Neuronal stem cell (in vitro differentiated cells): ENCODE results near the gene MED27.
"Not testable (repeated sequence)": the region's sequence is repeated elsewhere in the genome, so short reads cannot be mapped to it uniquely, and the experiment has no call there.

ENCODE experiments used
- DNase-seq: peaks from one replicate; pipeline ENCODE4 v3.0.0-alpha.2; 2013; ENCODE audit warnings: low spot score
- H2AFZ ChIP-seq: one replicate; pipeline ENCODE4 v1.6.1; 2013; ENCODE audit warnings: mild to moderate bottlenecking, low read length, inconsistent platforms
- H2AK5ac ChIP-seq: 2 replicates; pipeline ENCODE4 v1.6.1; 2013; ENCODE audit warnings: low read depth, mild to moderate bottlenecking, inconsistent platforms, low read length, moderate library complexity, mixed read lengths
- H2BK120ac ChIP-seq: 2 replicates; pipeline ENCODE4 v1.6.1; 2013; ENCODE audit warnings: low read depth, mild to moderate bottlenecking, inconsistent platforms, low read length, moderate library complexity, mixed read lengths
- H2BK12ac ChIP-seq: one replicate; pipeline ENCODE4 v1.6.1; 2013; ENCODE audit warnings: low read length, inconsistent platforms
- H2BK15ac ChIP-seq: 2 replicates; pipeline ENCODE4 v1.6.1; 2013; ENCODE audit warnings: mild to moderate bottlenecking, low read length, inconsistent platforms, mixed read lengths
- H2BK5ac ChIP-seq: one replicate; pipeline ENCODE4 v1.6.1; 2013; ENCODE audit warnings: inconsistent platforms, mild to moderate bottlenecking, low read length, moderate library complexity
- H3K14ac ChIP-seq: one replicate; pipeline ENCODE4 v1.6.1; 2013; ENCODE audit warnings: low read length, inconsistent platforms
- H3K18ac ChIP-seq: 2 replicates; pipeline ENCODE4 v1.6.1; 2013; ENCODE audit warnings: low read length, inconsistent platforms
- H3K23ac ChIP-seq: 2 replicates; pipeline ENCODE4 v1.6.1; 2013; ENCODE audit warnings: low read depth, mild to moderate bottlenecking, mixed read lengths, low read length, inconsistent platforms; ENCODE audit not compliant: poor library complexity
- H3K27ac ChIP-seq: replicated peaks from 3 replicates; pipeline ENCODE4 v1.5.1; 2013; ENCODE audit warnings: low read length, inconsistent platforms
- H3K27me3 ChIP-seq, 3 experiments: 2 replicates each; pipeline ENCODE4 v1.6.1; 2013; ENCODE audit warnings: low read length in 3 of 3, mild to moderate bottlenecking in 2 of 3, inconsistent platforms in 1 of 3, low read depth in 1 of 3, mixed read lengths in 1 of 3, moderate library complexity in 1 of 3; ENCODE audit not compliant: control insufficient read depth in 3 of 3, insufficient read depth in 3 of 3
- H3K36me3 ChIP-seq, 2 donors: replicated peaks in 1 of 2; 2 replicates each; pipeline ENCODE4 v1.6.1; 2013; ENCODE audit warnings: low read length in 2 of 2; ENCODE audit not compliant: control insufficient read depth in 2 of 2, insufficient read depth in 2 of 2
- H3K4ac ChIP-seq: 2 replicates; pipeline ENCODE4 v1.6.1; 2013; ENCODE audit warnings: inconsistent platforms, mild to moderate bottlenecking, low read length, moderate library complexity
- H3K4me1 ChIP-seq, 2 donors: 1 replicate in 1 of 2; 2 replicates in 1 of 2; pipeline ENCODE4 v1.6.1; 2013; ENCODE audit warnings: low read length in 2 of 2, low read depth in 1 of 2; ENCODE audit not compliant: control insufficient read depth in 2 of 2, insufficient read depth in 1 of 2
- H3K4me2 ChIP-seq: one replicate; pipeline ENCODE4 v1.6.1; 2013; ENCODE audit warnings: mild to moderate bottlenecking, low read length, inconsistent platforms; ENCODE audit not compliant: insufficient read depth, poor library complexity, severe bottlenecking
- H3K4me3 ChIP-seq, 2 donors: 2 replicates each; pipeline ENCODE4 v1.5.1; 2013; ENCODE audit warnings: low read length in 2 of 2, mild to moderate bottlenecking in 2 of 2, inconsistent platforms in 1 of 2, moderate library complexity in 1 of 2
- H3K79me1 ChIP-seq: one replicate; pipeline ENCODE4 v1.6.1; 2013; ENCODE audit warnings: low read depth, mild to moderate bottlenecking, inconsistent platforms, low read length, moderate library complexity
- H3K9ac ChIP-seq: one replicate; pipeline ENCODE4 v1.6.1; 2013; ENCODE audit warnings: mild to moderate bottlenecking, low read depth, low read length, inconsistent platforms; ENCODE audit not compliant: poor library complexity
- H3K9me3 ChIP-seq, 2 donors: replicated peaks in 1 of 2; 2 replicates each; pipeline versions ENCODE3 to v1.6.1; 2013; ENCODE audit warnings: low read length in 2 of 2, mild to moderate bottlenecking in 2 of 2, inconsistent platforms in 1 of 2, low read depth in 1 of 2, mixed read lengths in 1 of 2, moderate library complexity in 1 of 2; ENCODE audit not compliant: control insufficient read depth in 2 of 2, insufficient read depth in 1 of 2
- H4K8ac ChIP-seq: one replicate; pipeline ENCODE4 v1.6.1; 2013; ENCODE audit warnings: low read depth, mild to moderate bottlenecking, inconsistent platforms, low read length, moderate library complexity
- H4K91ac ChIP-seq: one replicate; pipeline ENCODE4 v1.6.1; 2013; ENCODE audit warnings: low read length, low read depth, mild to moderate bottlenecking, inconsistent platforms; ENCODE audit not compliant: poor library complexity
- WGBS, 2 donors: extraction: QIAGEN DNeasy Blood & Tissue Kit; methylation state at CpG; one replicate each; pipeline ENCODE4 v1.1.7; 2013; ENCODE audit warnings: missing lambda C conversion rate in 2 of 2, mixed read lengths in 1 of 2; ENCODE audit not compliant: insufficient read length in 2 of 2, insufficient replicate concordance in 1 of 2; ENCODE audit errors: extremely low coverage in 2 of 2; 5-methylcytosine and 5-hydroxymethylcytosine counted together

Gene MED27

DNA sequence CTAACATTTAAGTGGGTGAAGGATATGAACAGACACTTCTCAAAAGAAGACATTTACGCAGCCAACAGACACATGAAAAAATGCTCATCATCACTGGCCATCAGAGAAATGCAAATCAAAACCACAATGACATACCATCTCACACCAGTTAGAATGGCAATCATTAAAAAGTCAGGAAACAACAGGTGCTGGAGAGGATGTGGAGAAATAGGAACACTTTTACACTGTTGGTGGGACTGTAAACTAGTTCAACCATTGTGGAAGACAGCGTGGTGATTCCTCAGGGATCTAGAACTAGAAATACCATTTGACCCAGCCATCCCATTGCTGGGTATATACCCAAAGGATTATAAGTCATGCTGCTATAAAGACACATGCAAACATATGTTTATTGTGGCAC is 69.5 kb downstream of the MED27 start:
- not testable (repeated sequence) for H3K27me3 ChIP-seq, DNase-seq, H4K91ac ChIP-seq, H2BK15ac ChIP-seq, H3K27ac ChIP-seq, H3K4me1 ChIP-seq, H3K18ac ChIP-seq, H2AFZ ChIP-seq, H2BK5ac ChIP-seq, H3K23ac ChIP-seq, H3K9ac ChIP-seq, H3K36me3 ChIP-seq, H3K4me2 ChIP-seq, H3K4me3 ChIP-seq, H3K79me1 ChIP-seq, H2BK12ac ChIP-seq, H4K8ac ChIP-seq, H3K14ac ChIP-seq, H3K4ac ChIP-seq, H2AK5ac ChIP-seq, H2BK120ac ChIP-seq, H3K9me3 ChIP-seq
- no CpG with 5 or more reads among the region's 2 CpGs for WGBS, 2 donors

DNA sequence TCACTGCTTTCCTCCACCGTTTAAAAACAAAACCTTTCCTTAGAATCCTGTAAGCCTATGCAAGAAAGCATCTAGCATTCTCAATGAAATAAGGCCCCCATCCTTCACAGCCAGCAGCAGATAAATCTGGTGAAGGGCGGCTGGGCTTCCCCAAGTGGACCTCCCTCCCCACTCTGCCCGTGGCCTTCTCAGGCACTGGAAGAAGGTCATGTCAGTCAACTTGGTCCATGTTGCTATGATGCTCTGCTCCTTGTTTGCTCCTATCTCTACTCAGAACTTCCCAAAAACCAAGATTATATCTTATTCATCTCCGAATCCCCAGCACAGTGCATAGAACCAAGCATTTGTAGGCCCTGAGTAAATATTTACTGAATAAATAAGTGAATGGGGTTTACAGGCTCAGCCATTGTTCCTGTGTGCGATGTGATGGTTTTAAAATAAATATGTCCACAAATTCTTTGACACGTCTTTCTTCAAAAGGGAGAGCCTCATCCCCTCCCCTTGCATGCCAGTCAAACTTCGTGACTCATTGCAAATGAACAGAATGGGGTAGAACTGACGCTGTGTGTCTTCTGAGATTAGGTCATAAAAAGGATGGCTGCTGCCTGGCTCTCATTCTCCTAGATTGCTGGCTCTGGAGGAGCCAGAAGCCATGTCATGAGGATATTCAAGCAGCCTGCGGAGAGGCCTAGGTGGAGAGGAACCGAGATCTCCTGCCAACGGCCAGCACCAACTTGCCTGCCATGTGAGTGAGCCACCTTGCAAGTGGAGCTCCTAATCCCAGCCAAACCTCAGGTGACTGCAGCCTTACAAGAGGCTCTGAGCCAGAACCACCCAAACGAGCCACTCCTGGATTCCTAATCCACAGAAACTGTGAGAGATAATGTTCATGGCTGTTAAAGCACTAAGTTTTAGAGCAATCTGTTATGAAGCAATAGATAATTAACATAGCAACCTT is 70.5 kb downstream of the MED27 start:
- Histone ChIP-seq H3K14ac (no peak overlapping the region), H3K9me3 (no peaks in the 10 kb centered on the region), H3K23ac (no peak overlapping the region), H2BK120ac (no peak overlapping the region), H2AFZ (no peak overlapping the region), H3K4me1 (peaks cover 4% of the 10 kb centered on the region in 2 donors), H4K8ac (no peak overlapping the region), H2BK12ac (no peak overlapping the region), H4K91ac (no peak overlapping the region), H3K36me3 (peaks cover 0 to 8% of the 10 kb centered on the region in 2 donors), H3K27ac (no peak overlapping the region), H3K4me3 (no peak overlapping the region), H3K27me3 (no peaks in the 10 kb centered on the region), H3K4me2 (no peak overlapping the region), H2BK15ac (no peak overlapping the region), H3K79me1 (no peaks in the 10 kb centered on the region), H3K9ac (no peak overlapping the region), H3K4ac (no peak overlapping the region), H2AK5ac (no peak overlapping the region), H2BK5ac (no peak overlapping the region), H3K18ac (no peak overlapping the region)
- no CpG with 5 or more reads among the region's 12 CpGs for WGBS, 2 donors
- DNase-seq: no peak

DNA sequence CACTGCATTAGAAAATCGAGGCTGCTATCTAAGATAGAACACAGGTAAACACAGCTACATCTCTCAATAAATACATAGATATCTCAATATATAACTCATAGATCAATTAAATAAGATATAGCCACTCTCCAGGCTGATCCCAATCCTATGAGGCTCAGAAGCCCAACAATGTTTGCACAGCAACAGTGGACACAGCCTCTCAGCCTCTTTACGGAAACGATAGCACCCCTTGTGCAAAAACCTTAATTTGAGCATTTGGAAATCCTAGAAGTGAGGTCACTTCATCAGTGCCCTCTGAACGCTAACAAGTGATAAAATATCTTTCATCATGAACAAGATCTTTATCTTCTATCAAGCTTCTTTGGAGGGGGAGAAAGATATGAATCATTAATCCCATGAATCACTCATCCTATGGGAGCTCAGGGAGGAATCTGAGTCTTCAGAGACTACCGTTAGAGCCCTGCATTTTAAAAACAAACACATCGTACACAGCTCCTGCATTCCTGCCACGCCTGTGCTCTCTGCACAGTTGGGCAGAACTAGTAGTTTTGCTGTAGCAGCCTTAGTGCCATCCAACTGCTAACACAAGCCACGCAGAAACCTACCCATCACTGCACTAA is 71.4 kb downstream of the MED27 start:
- Histone ChIP-seq H3K79me1 (no peaks in the 10 kb centered on the region), H3K27ac (no peak overlapping the region), H2AK5ac (no peak overlapping the region), H2AFZ (no peak overlapping the region), H2BK120ac (no peak overlapping the region), H3K4me3 (no peak overlapping the region), H4K91ac (no peak overlapping the region), H3K36me3 (peaks cover 0 to 6% of the 10 kb centered on the region in 2 donors), H3K4me2 (no peak overlapping the region), H2BK15ac (no peak overlapping the region), H3K23ac (no peak overlapping the region), H3K9me3 (no peaks in the 10 kb centered on the region), H4K8ac (no peak overlapping the region), H3K14ac (no peak overlapping the region), H3K9ac (no peak overlapping the region), H3K27me3 (no peaks in the 10 kb centered on the region), H2BK5ac (no peak overlapping the region), H3K4me1 (peaks cover 4% of the 10 kb centered on the region in 2 donors), H2BK12ac (no peak overlapping the region), H3K4ac (no peak overlapping the region), H3K18ac (no peak overlapping the region)
- no peak for DNase-seq
- WGBS, 2 donors: no CpG with 5 or more reads among the region's 8 CpGs

DNA sequence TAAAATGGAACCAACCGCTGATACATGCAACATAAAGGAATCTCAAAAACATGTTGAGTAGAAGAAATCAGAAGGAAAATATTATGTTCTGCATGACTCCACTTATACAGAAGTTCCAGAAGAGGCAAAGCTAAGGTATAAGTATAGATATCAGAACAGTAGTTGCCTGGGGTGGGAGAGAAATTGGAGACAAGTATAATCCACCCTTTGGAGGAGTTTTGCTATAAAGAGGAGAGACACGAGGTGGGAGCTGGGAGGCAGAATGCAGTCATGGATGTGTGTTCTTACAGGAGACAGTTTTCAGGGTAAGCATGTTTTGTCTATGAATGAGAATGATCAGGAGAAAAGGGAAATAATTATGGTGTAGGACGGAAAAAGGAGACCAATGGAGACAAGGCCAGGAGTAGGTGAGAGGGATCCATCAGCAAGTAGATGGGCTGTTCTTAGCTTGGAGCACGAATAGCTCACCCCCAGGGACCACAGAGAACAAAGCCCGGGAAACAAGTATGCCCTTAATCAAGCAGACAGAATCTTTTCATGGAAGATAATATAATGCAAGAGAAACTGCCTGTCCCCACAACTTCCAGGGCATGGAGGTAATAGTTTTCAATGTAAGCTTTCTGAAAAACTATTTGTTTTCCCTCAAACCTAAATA is 72.2 kb downstream of the MED27 start:
- Histone ChIP-seq H2AFZ (no peak overlapping the region), H2BK15ac (no peak overlapping the region), H3K9me3 (no peaks in the 10 kb centered on the region), H3K9ac (no peak overlapping the region), H3K4me3 (no peak overlapping the region), H3K27ac (no peak overlapping the region), H3K4me2 (no peak overlapping the region), H2BK5ac (no peak overlapping the region), H2BK120ac (no peak overlapping the region), H3K36me3 (no peaks in the 10 kb centered on the region), H3K23ac (no peak overlapping the region), H3K79me1 (no peaks in the 10 kb centered on the region), H3K4me1 (peaks cover 4% of the 10 kb centered on the region in 2 donors), H3K4ac (no peak overlapping the region), H3K14ac (no peak overlapping the region), H3K27me3 (no peaks in the 10 kb centered on the region), H4K91ac (no peak overlapping the region), H4K8ac (no peak overlapping the region), H3K18ac (no peak overlapping the region), H2BK12ac (no peak overlapping the region), H2AK5ac (no peak overlapping the region)
- no CpG with 5 or more reads among the region's 5 CpGs for WGBS, 2 donors
- DNase-seq: no peak
